Measurements from ENCODE around the gene GPR6.

GPR6 gene

DNA sequence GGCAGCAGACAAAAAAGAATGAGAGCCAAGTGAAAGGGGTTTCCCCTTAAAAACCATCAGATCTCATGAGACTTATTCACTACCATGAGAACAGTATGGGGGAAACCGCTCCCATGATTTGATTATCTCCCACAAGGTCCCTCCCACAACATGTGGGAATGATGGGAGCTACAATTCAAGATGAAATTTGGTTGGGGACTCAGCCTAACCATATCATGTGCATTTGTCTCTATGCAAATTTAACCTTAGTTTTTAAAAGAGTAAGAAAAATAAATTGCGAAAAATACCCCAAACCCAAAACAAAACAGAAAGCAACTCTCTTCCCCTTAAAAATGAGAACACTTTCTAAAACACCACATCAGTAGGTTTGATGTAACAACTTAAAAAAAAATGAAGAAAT, 22.6 kb upstream of the GPR6 start:
- DNase-seq (ENCODE audit: extremely low read depth, low read depth), result no peak
- TF ChIP-seq CTCF (IDR thresholded peaks at IDR 0.05; ENCODE audit: low read depth, low read length), result no peak

DNA sequence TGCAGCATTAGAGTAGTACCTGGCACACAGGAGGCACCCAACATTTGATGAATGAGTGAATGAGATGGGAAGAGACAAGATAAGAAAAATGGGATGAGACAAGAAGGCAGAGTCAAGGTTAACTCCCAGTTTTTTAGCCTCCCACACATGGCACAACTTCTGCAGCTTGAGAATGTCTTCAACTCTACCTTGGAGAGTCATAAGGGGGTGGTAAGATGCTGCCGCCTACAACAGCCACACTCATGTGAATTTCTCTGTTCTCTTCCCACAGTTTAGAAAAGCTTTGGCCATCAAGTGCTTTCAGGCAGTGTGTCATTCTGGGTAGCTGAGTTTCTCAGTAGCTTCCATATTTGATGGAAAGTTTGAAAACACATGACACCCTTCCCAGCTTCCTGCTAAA, 19.5 kb upstream of the GPR6 start:
- no peak for TF ChIP-seq CTCF (IDR thresholded peaks at IDR 0.05; ENCODE audit: low read depth, low read length)
- no peak for DNase-seq (ENCODE audit: extremely low read depth, low read depth)

- no peak for DNase-seq (ENCODE audit: extremely low read depth, low read depth)
- no peak for TF ChIP-seq CTCF (IDR thresholded peaks at IDR 0.05; ENCODE audit: low read depth, low read length)
Measured at GRCh38 chr6:109961611-109962041, 16.5 kb upstream of the GPR6 start.

- DNase-seq (ENCODE audit: extremely low read depth, low read depth), result no peak
- no peak for TF ChIP-seq CTCF (IDR thresholded peaks at IDR 0.05; ENCODE audit: low read depth, low read length)
Measured at GRCh38 chr6:109962271-109962670, 15.8 kb upstream of the GPR6 start.

DNA sequence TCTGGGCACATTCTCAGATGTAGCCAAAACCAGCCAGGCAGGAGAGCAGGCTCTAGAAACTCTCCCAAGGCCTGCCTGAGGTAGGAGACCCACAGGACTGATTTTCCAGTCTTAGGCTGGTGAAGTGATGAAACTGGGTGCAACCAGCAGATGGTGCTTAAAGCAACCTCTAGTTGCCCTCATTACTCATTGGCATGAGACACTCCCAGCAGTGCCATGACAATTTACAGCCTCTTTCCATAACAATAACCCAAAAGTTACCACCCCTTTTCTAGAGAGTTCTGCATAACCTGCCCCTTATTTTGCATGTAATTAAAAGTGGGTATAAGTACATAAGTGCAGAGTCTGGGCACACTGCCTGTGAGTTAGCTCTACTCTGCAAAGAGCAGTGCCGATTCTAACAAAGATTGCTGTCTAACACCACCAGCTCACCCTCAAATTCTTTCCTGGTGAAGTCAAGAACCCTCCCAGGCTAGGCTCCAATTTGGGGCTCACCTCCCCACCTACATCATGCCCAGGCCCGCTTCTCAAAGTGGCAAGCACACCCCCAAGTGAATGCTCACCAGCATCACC, 14.4 kb upstream of the GPR6 start:
- no peak for TF ChIP-seq CTCF (IDR thresholded peaks at IDR 0.05; ENCODE audit: low read depth, low read length)
- no peak for DNase-seq (ENCODE audit: extremely low read depth, low read depth)

DNA sequence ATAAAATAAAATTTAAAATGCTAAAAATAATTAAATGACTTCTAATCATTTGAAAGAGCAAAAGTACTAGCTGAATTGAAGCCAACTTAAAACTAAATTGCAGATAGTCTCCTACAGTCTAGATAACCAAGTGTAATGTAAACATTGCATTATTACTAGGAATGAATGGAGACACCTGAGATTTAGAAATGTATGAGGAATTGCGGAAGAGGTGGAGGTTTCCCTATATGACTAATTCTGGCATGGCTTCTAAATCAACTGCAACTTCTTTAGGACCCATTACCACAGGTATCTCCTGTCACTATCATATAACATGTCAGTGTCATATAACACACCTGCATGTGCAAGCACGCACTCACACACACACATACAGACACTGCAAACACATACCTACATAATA, 13.2 kb upstream of the GPR6 start:
- TF ChIP-seq CTCF (IDR thresholded peaks at IDR 0.05; ENCODE audit: low read depth, low read length), result no peak
- no peak for DNase-seq (ENCODE audit: extremely low read depth, low read depth)

DNA sequence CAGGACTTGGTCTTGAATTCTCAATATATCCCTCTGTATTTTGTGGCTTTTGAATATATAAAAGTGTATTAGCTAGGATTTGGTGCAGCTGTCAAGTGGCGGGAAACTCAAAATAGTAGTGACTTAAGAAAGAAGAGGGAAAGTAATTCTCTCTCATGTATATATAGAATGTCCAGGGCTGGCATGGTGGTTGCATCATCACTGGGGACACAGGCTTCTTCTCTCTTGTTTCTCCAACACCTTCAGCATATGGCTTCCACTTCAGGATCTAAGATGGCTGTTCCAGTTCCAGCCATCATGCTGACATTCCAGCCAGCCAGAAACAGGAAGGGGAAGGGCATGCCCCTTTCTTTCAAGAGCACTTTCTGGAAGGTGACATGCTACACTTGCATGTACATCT, 11.8 kb upstream of the GPR6 start:
- DNase-seq (ENCODE audit: extremely low read depth, low read depth), result no peak
- no peak for TF ChIP-seq CTCF (IDR thresholded peaks at IDR 0.05; ENCODE audit: low read depth, low read length)
